ENCODE results near the gene MARF1. TPM values are rescaled to one million over a fixed set of nuclear protein-coding genes. Genes with fewer than 3 reads are reported as not detected.

MARF1 gene
- 8.8 and 15.3 TPM in 2 replicates for total RNA-seq

GRCh38 chr16:15643048-15643945 lies at the start of gene MARF1:
TSS of gene MARF1 (minus strand) at chr16:15643154. CDS start at chr16:15639233, 3,921 bp downstream.

DNA sequence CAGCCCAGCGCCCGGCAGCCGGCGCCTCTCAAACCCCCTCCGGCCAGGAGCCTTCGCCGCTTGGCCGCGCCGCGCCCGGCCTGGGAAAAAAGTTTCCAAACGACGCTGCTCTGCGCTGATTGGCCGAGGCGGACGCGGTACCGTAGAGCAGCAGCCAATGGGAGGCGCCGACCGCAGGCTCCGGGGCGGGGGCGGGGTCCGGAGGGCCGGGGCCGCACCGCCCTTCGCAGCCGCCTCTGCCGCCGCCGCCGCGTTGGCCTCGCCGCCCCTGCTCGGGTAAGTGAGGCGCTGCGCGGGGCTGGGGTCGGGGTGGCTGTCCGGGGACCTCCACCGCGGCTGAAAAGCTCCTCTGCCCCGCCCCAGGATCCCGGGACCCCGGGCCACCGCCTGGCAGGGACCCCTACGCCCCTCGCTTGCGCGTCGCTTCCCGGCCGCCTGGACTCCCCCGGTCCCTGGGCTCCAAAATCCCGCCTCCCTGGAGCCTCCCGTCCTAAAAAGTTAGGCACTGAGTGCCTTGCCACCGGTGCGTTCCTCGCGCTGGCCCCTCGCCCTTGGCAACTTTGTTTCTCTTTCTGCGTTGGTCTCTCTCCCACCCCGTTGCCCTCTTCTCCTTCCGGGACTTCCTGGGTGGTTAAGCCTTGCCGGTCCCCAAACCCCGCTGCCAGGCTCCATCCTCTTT lies 7.2 kb upstream of the MARF1 start, which contains the start of gene NDE1:
NDE1 (plus strand) TSS at position 227 of the 679 bp plus-strand sequence. CDS start 14,534 bp downstream, outside the sequence.

Other genes with a start within 250 kb of the MARF1 start
- 0.12 TPM in 1 of 2 replicates, not detected in the other for gene MPV17L, start 247.4 kb downstream of the MARF1 start, total RNA-seq
- 43.1 and 43.9 TPM in 2 replicates for gene BMERB1, start 208.6 kb downstream of the MARF1 start, total RNA-seq
- gene NDE1, start 7.1 kb upstream of the MARF1 start, total RNA-seq = 16.8 and 20.8 TPM in 2 replicates
- 0.47 TPM in 1 of 2 replicates, not detected in the other for gene MYH11, start 213.9 kb upstream of the MARF1 start, total RNA-seq
- gene CEP20, start 245.4 kb upstream of the MARF1 start, total RNA-seq = 25.8 and 26.3 TPM in 2 replicates

All from pericardium fibroblast (primary cell).